NCI-H510A (cell line): Measurements from ENCODE around the gene PPFIA1.

ENCODE experiments used
- DNase-seq: peaks from one replicate; lab custom pipeline; 2025; lab: John Stamatoyannopoulos, UW

PPFIA1 gene

GRCh38 chr11:70414341-70415100, 144.0 kb downstream of the PPFIA1 start:
- no peak for DNase-seq

- DNase-seq: no peak
Observed at GRCh38 chr11:70415191-70415590, 144.7 kb downstream of the PPFIA1 start.

- no peak for DNase-seq
Observed at GRCh38 chr11:70415642-70416395, 145.3 kb downstream of the PPFIA1 start.

- DNase-seq: no peak
Observed at GRCh38 chr11:70416881-70417280, 146.4 kb downstream of the PPFIA1 start.

GRCh38 chr11:70418130-70418529, 147.6 kb downstream of the PPFIA1 start:
- no peak for DNase-seq

- DNase-seq: no peak
Observed at GRCh38 chr11:70419307-70420007, 149.0 kb downstream of the PPFIA1 start.

GRCh38 chr11:70420008-70420464, 149.5 kb downstream of the PPFIA1 start:
- DNase-seq: no peak

GRCh38 chr11:70420496-70420895, 150.0 kb downstream of the PPFIA1 start:
- DNase-seq: no peak

- no peak for DNase-seq
Observed at GRCh38 chr11:70421123-70421522, 150.6 kb downstream of the PPFIA1 start.

- DNase-seq: no peak
Observed at GRCh38 chr11:70422692-70423522, 152.4 kb downstream of the PPFIA1 start.

- DNase-seq: no peak
Observed at GRCh38 chr11:70423523-70424505, 153.3 kb downstream of the PPFIA1 start.

- DNase-seq: no peak
Observed at GRCh38 chr11:70424765-70425344, 154.4 kb downstream of the PPFIA1 start.

- no peak for DNase-seq
Observed at GRCh38 chr11:70427436-70427835, 156.9 kb downstream of the PPFIA1 start.

- DNase-seq: no peak
Observed at GRCh38 chr11:70428701-70429427, 158.4 kb downstream of the PPFIA1 start.

GRCh38 chr11:70429428-70429705, 158.9 kb downstream of the PPFIA1 start:
- DNase-seq: no peak

GRCh38 chr11:70429724-70430521, 159.4 kb downstream of the PPFIA1 start:
- DNase-seq: no peak

GRCh38 chr11:70430671-70431574, 160.4 kb downstream of the PPFIA1 start:
- no peak for DNase-seq

- DNase-seq: no peak
Observed at GRCh38 chr11:70431611-70432010, 161.1 kb downstream of the PPFIA1 start.
